Skeletal muscle cell (primary cell): ENCODE measurements around the gene B3GLCT.
"Not testable (repeated sequence)": the region's sequence is repeated elsewhere in the genome, so short reads cannot be mapped to it uniquely, and the experiment has no call there.

Experiments used
- DNase-seq: peaks from one replicate; pipeline ENCODE4 v3.0.0-alpha.2; 2010; ENCODE audit warnings: low read depth
- H3K4me3 ChIP-seq: 2 replicates; pipeline ENCODE4 v1.5.1; 2011; ENCODE audit warnings: low read depth, mild to moderate bottlenecking, control low read depth, low read length, moderate library complexity

B3GLCT gene

DNA sequence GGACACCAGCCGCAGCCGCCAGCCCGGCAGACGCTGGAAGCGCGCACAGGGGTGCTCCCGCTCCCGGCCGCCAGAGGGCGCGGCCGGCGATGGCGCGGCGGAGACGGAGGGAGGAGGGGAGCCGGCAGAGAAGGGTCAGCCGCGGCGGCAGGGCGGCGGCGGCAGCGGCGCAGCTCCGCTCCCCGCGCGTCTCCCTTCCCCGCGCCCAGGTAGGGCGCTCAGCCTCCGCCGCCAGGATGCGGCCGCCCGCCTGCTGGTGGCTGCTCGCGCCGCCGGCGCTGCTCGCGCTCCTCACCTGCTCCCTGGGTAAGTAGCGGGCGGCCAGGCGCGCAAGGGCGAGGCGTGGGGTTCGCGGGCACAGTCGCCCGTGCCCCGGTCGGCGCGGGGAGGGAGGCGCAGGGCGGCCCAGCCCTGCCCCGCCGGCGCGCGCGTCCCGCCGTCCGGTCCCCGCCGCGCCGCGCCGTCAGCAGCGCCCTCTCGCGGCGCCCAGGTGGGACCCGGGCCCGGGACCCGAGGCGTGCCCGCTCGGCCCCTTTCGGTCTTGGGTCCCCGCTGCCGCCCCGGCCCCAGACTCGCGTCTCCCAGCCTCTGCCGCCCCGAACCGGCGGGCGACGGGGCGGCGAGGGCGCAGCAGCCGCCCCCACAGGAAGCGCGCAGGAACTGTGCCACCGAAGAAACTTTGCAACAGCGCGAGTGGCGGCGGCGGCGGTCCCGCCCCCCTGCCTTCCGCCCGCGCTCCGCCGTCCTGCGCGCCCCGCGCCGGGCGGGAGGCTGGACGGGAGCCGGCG lies at the start of gene B3GLCT:
Gene B3GLCT, plus strand, starts transcription at position 127 of the 788 bp plus-strand sequence. Its CDS starts 110 bp downstream, at position 237.
- DNase-seq, result no peak
- peak within 1 kb of the TSS; percentile 68 for H3K4me3 ChIP-seq

DNA sequence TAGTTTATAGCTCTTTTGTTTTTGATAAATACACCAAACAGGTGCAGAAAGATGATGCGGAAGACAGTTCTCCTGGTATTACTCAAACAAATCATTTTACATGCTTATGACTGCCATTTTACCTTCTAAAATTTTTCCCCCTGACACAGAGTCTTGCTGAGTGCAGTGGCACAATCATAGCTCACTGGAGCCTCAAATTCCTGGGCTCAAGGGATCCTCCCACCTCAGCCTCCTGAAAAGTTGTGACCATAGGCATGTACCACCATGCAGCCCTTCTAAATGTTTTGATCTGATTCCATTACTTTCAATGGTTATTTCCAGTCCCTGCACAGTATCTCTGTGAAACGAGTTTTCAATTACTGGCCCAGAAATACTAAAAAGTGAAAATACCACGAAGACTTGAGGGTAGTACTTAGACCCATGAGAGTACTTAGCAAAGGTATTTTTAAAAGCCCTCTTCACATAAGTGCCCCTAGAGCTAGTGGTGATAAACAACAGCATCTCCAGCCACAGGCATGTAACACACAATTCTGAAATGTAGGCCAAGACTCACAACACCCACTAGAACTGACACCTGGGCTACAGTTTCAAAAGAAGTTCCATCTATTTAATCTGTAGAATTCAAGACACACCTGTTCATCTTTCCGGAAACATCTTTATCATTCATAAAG lies 49.3 kb upstream of the B3GLCT start:
- H3K4me3 ChIP-seq, result no peak overlapping the region
- DNase-seq, result no peak

DNA sequence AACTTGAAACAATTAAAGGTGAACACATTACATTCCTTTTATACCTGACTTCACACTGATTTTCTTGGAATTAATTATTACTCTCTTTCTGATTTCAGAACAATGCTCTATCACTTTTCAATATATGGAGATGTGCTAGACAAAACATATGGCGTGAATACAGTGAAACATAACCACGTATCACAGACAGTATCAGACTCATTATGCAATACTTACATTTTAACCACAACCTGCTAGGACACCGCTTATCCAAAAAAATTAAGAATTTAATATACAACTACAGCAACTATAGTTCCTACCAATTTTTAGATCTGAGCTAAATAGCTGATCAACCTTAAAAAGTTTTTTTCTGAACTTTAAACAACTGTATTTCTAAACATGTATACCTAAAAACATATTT lies 47.9 kb upstream of the B3GLCT start:
- H3K4me3 ChIP-seq, result no peak overlapping the region

DNA sequence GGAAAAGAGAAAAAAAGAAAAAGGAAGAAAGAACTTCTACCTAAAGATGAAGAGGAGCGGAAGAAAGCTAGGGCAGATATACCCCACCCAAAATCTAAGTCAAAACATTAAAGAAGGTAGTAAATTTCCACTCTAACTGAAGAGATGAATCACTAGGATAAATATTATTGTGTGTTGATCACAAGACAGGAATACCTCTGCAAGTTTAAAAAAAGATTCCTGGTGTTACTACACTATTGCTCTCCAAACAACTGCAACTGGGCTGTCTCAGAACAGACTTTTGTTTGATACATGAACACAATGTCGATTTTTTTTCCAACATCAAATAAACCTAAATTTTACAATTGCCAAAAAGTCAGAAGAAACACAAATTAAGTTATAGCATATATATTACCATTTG lies 44.8 kb upstream of the B3GLCT start:
- no peak for DNase-seq
- H3K4me3 ChIP-seq, result no peak overlapping the region

More for the DNA sequence above, 47.9 kb upstream of the B3GLCT start:
- no peak for DNase-seq

DNA sequence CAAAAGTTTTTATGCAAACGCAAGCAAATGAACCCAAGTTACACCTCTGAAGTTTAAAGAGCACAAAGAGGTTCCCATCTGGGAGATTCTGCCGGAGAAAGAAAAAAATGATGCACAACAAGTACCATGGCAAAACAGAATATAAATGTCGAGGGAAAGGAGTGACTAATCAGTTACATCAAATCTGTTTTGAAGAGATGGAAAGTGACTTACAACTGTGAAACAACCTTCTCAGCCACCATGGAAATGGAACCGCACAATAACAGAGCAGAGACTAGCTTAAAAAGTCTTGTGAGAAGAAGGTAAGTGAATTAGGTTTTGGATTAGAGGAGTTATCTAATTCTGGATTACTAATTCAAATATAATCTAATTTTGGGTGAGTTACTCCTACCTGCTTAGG lies 40.5 kb upstream of the B3GLCT start:
- DNase-seq, result no peak
- no peak overlapping the region for H3K4me3 ChIP-seq

DNA sequence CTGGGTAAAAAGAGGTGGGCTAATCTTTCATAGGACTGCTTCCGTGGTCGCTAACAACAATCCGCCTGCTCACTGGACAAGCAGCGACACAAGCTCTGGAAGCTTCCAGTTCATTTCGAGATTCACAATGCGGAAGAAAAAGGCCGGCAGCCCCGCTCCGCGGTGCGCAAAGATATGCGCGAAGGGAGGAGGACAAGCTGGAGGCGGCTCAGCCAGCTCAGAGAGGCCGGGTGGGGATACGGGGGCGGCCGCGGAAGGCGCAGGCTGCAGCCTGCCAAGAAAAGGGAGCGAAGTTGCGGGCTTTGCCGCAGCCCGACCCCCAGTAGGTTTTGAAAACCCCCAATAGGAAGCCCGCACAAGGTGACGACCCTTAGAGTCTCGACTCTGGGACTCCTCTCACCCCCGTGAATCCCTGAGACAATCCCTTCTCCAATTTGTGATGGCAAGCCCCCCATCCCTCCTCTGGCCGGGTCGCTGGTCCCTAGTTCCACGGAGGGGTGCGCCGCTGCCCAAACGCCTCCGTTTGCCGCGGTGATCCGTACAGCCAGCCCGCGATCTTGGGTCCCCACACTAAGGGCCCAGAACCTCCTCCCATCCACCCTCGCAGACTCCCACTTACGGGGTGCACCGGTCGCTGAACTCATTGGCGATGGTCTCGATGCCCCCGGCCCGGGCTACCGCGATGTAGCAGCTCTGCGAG lies 38.8 kb upstream of the B3GLCT start:
- peak; percentile 41 for DNase-seq

DNA sequence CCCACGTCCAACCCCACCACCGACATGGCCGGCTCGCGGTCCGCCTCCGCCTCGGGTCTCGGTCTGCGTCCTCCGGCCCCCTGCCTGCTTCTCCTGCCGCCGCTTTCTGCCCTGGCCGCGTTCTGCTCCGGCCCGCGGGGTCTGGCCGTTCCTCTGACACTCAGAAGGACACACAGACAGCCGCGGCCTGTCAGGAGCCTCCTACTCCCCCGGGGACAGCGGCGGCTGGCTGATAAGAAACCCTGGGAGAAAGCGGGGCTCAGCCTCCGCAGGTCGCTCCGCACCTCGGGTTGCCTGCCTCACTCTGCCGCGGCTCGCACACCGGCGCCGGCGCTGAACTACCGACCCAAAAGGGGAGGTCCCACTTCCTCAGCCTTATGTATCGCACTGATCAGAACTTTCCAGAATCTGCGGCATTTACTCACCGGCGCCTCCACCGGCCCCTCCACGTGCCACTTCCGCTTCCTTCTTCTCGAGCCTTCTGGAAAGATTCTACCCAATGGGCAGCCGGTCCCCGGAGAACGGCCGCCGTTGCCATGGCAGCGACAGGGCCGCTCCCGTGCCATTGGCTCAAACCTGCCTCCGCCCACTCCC lies 38.1 kb upstream of the B3GLCT start, which contains the start of gene HSPH1:
Gene HSPH1, minus strand, starts transcription at position 348 of the 594 bp plus-strand sequence. Its CDS starts 322 bp downstream, at position 26.
- DNase-seq, result peak; percentile 92
- H3K4me3 ChIP-seq, result peak within 1 kb of the TSS; percentile 62

More for the DNA sequence above, 38.8 kb upstream of the B3GLCT start:
- H3K4me3 ChIP-seq, result peak overlapping the region; percentile 62

DNA sequence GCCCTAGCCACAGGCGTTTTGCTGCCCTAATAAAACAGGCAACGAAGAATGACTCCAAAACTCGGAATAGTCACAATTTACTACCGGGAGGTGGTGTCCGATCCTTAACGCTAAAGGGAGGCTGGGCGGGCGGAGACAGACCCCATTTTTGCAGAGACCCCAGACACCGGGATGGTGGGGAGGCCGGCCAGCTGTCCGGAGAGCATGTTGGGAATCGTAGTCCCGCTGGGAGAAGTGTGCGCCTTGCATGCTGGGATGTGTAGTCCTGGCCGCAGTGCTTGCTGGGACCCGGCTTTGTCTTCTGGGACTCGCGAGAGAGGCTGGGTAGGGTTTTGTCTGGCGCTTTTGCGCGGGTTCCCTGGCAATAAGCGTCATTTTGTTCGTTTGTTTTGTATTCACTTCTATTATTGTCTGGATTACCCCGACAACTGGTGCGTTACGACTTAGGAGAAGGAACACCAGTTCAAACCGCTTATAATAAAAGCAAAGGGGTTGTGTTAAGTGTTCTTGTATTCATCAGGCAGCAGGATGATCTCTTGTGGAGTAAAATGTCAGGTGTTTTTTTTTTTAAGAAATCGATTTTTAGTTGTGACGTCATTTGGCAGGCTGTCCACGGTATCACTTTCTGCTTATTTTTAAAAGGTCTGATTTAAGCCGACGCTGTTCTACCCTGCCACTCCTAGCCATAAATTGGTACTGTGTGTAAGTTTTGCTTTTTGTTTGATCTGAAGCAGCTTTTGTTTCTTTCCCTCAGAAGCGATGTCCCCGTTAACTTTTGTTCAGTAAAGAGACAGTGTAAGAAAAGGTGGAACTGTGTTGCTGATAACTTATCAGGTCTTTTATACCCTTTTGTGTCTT lies 37.4 kb upstream of the B3GLCT start:
- peak overlapping the region; percentile 62 for H3K4me3 ChIP-seq
- peak; percentile 97 for DNase-seq

DNA sequence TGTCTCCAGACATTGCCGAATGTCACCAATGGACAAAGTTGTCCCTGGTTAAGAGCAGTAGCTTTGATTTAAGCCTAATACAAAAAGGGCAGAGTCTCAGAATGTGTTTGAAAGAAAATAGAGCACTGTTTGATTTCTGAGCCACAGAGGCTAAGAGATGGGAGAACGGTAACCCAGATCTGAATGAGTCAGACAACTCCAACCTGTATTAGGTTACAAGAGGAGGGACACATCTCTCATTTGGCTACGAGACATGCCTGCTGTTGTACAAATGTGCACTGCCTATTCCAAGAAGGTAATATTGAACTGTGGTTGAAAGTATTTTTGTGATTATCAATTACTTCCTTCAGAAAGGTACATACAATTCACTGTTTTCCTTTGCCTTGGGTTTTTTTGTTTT lies 33.2 kb upstream of the B3GLCT start:
- no peak overlapping the region for H3K4me3 ChIP-seq
- no peak for DNase-seq

DNA sequence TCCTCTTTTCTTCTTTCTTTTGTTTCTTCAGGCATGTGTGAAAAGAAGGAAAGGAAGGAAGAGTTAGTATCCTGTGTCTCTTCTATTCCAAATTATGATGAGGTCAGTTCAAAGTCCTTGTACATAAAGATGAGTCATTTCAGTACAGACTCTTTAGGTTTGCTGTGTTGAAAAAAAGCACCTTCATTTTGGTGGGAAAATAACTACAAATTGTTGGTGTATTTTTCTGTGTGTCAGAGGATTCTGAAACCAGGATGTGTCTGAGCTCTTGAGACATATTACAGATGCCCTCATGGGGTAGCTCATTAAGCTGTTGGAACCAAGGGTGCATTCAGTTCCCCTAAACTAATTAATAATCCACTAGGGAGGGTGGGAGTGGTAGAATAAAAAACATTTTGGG lies 32.3 kb upstream of the B3GLCT start:
- no peak overlapping the region for H3K4me3 ChIP-seq
- no peak for DNase-seq

DNA sequence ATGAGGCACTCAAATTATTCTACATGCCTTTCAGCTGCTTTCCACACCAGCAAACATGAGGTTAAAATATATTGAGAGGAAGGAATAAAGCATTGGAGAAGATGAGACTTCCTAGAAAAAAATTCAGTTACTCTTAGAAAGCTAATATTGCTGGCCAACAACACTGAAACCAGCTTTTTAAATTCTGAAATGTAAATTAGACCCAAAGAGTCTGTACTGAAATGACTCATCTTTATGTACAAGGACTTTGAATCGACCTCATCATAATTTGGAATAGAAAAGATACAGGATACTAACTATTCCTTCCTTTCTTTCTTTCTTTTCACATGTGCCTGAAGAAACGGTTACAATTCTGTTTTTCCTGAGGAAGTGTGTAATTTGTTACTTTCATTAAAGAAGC lies 31.6 kb upstream of the B3GLCT start:
- no peak overlapping the region for H3K4me3 ChIP-seq
- no peak for DNase-seq

DNA sequence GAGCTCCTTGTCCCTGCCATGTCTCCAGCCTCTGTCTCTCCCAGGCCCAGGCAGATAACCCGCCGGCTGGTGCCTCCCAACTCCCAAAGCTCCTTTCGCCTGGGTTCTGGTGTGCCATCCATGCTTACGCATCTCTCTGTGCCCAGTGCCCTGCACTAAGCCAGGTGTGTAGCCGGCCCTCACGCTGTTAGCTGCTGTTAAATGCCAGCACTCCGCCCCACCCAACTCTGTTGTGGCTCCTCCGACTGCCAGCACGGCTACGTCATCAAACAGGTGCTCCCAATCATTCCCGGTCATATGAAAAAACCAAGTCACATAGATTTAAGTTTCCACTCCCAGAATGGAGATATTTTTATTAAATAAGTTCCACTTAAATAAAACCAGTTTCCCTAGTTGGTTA lies 31.0 kb upstream of the B3GLCT start:
- H3K4me3 ChIP-seq, result no peak overlapping the region
- DNase-seq, result no peak

DNA sequence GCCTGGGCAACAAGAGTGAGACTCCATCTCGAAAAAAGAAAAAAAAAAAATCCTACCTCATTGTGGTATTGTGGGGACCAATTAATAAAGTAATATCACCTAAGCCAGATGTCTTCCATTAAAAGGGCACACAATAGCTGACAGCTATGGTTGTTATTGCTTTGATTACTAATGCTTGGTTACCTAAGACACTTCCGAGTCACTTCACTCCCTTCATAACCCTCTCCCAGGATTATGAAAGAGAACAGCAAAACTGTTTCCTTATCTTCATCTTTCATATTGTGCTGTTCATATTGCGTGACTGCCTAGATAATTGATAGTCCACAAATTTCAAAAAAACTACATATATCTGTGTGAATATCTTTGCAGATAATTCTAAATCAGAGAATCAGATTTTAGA lies 27.8 kb upstream of the B3GLCT start:
- DNase-seq, result no peak
- H3K4me3 ChIP-seq, result no peak overlapping the region

DNA sequence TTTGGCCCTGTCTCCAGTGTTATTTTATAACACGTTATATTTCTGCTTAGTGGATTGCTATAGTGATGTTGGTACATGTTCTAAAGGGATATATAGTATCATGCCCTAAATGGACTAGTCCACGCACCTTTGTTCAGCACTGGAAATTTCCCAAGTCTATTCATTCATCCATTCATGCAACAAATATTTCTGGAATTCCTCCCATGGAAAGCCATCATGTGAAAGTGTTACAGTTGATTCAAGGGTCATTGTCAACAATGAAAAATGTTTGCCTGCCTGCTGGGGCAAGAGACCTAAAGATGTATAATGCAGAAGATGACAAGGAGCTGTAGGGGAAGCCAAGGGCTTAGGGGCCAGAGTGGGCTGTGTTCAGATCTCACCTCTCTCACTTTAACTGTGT lies 27.2 kb upstream of the B3GLCT start:
- peak; percentile 69 for DNase-seq
- H3K4me3 ChIP-seq, result no peak overlapping the region

DNA sequence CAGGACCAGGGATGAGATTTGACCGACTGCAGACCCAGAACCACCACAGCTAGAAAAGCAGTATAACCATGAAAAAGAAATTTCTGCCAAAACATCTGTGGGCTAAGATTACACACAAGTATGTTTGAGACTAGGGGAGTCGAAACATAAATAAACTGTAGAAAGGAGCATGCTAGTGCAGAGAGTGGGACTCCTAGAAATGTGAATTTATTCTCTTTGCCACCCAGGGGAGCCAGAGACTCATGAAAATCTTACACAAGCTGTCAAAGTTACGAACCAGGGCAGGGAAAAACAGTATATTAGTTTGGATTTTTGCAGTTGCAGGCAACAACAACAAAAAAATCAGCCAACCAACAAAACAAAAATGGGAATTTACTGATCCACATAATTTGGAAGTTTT lies 25.8 kb upstream of the B3GLCT start:
- H3K4me3 ChIP-seq, result no peak overlapping the region
- no peak for DNase-seq

DNA sequence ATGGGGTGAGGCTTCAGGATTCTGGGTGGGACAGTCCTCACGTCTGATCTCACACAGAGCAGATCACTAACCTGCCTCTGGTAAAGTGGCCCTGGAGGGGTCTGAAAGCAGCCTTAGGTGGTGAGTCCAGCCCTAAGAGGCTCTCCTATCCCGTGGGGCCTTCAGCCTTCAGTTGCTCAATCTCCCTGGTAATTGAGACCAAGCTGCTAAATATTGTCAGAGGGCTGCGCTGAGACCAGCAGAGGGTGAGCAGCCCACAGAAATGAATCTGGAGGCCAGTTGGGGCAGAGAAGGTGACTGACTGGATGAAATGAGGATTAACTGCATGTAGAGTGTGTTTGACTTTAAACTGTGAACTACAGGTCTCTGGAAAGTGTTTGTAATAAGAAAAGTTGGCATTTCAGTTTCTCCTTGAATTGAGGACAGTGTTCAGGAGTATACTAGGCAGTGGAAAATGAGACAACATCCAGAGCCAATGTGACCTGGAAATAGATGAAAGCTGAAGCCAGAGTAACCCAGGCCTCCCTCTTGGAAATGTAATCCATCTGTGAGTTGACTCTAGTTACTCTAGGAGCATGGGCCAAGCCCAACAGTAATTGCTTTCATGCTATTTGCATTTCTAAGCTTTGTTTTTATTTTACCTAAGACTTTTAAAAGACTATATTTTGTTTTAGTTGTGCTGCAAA lies 23.8 kb upstream of the B3GLCT start:
- no peak overlapping the region for H3K4me3 ChIP-seq
- DNase-seq, result no peak

DNA sequence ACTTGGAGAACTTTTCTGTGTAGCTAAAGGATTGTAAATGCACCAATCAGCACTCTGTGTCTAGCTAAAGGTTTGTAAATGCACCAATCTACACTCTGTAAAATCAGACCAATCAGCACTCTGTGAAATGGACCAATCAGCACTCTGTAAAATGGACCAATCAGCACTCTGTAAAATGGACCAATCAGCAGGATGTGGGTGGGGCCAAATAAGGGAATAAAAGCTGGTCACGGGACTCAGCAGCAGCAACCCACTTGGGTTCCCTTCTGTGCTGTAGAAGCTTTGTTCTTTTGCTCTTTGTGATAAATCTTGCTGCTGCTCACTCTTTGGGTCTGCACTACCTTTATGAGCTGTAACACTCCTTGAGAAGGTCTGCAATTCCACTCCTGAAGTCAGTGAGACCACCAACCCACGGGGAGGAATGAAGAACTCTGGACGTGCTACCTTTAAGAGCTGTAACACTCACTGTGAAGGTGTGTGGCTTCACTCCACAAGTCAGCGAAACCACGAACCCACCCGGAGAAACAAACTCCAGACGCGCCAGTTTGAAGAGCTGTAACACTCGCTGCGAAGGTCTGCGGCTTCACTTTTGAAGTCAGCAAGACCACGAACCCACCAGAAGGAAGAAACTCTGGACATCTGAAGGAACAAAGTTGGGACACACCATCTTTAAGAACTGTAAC lies 21.8 kb upstream of the B3GLCT start:
- not testable (repeated sequence) for H3K4me3 ChIP-seq, DNase-seq

DNA sequence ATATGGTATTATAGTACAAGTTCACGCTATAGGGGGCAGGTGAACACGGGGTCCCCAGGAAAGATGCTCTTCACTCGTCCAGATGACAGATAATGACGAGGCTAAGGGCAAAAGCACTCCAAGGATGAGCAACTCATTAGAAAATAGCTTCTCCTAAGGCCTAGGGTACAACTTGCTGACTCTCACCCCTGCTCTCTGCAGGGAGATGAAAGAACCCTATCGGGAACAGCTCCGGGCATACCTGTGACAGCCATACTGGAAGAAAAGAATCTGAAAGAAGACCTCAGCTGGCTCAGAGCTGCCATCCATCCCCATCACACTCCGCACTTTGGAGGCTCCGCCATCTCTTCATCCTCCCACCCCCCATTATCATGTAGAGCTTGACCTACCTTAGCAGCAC lies 20.5 kb upstream of the B3GLCT start:
- H3K4me3 ChIP-seq, result no peak overlapping the region
- DNase-seq, result no peak
